SK-N-SH (cell line): ENCODE measurements around the gene PRLH. TPM values are rescaled to one million over a fixed set of nuclear protein-coding genes. Genes with fewer than 3 reads are reported as not detected.

Experiments
- CTCF ChIA-PET: fragments of 300-600, 350-600 bp; formaldehyde crosslinking; extraction: SDS; loops from one replicate; lab custom pipeline; 2021; lab: Yijun Ruan, JAX
- POLR2A ChIA-PET: fragments of 350-600 bp; sonication (Branson Sonifier 250); formaldehyde crosslinking; extraction: SDS; loops from one replicate; lab custom pipeline; 2020; ENCODE audit warnings: antibody characterized with exemption, inconsistent platforms; lab: Yijun Ruan, JAX
- DNase-seq: peaks from one replicate; pipeline ENCODE4 v3.0.0; 2012
- H2AFZ ChIP-seq: fragments of 200-600 bp; sonication (generic); 2 replicates; pipeline ENCODE4 v1.8.1; 2016; ENCODE audit warnings: antibody characterized with exemption, mild to moderate bottlenecking, low read depth
- H3F3A ChIP-seq: fragments of 200-600 bp; sonication (generic); replicated peaks from 2 replicates; pipeline ENCODE3; 2016; ENCODE audit warnings: antibody characterized with exemption, mild to moderate bottlenecking; ENCODE audit not compliant: insufficient read depth
- H3K27ac ChIP-seq, 2 experiments: fragments of 200-500 bp in 1 of 2; fragments of 200-600 bp in 1 of 2; sonication (Bioruptor generic) in 1 of 2; sonication (generic), shearing (Covaris generic) in 1 of 2; 2 replicates each; pipeline versions ENCODE4 v1.5.1 to v1.6.1; 2014 to 2016; ENCODE audit warnings: low read depth in 2 of 2, inconsistent platforms in 1 of 2, low read length in 1 of 2, mild to moderate bottlenecking in 1 of 2, mixed read lengths in 1 of 2
- H3K27me3 ChIP-seq: fragments of 200-600 bp; sonication (generic), shearing (Covaris generic); 2 replicates; pipeline ENCODE4 v1.6.1; 2016; ENCODE audit warnings: mixed run types; ENCODE audit not compliant: insufficient read depth
- H3K36me3 ChIP-seq, 2 experiments: fragments of 200-500 bp in 1 of 2; fragments of 200-600 bp in 1 of 2; sonication (Bioruptor generic) in 1 of 2; sonication (generic) in 1 of 2; replicated peaks in 1 of 2; 2 replicates each; pipeline versions ENCODE3 to v1.5.1; 2014 to 2016; ENCODE audit warnings: low read length in 1 of 2, mild to moderate bottlenecking in 1 of 2; ENCODE audit not compliant: insufficient read depth in 2 of 2, control insufficient read depth in 1 of 2
- H3K4me1 ChIP-seq, 2 experiments: fragments of 200-500 bp in 1 of 2; fragments of 200-600 bp in 1 of 2; sonication (Bioruptor generic) in 1 of 2; sonication (generic), shearing (Covaris generic) in 1 of 2; 2 replicates each; pipeline versions ENCODE4 v1.5.1 to v1.6.1; 2014 to 2016; ENCODE audit warnings: low read depth in 1 of 2, low read length in 1 of 2, mixed run types in 1 of 2; ENCODE audit not compliant: insufficient read depth in 2 of 2, control insufficient read depth in 1 of 2
- H3K4me2 ChIP-seq: fragments of 200-600 bp; sonication (generic), shearing (Covaris generic); 2 replicates; pipeline ENCODE4 v1.6.1; 2017; ENCODE audit warnings: mixed run types
- H3K4me3 ChIP-seq, 2 experiments: fragments of 200-500 bp in 1 of 2; fragments of 200-600 bp in 1 of 2; sonication (Bioruptor generic) in 1 of 2; sonication (generic), shearing (Covaris generic) in 1 of 2; 2 replicates each; pipeline versions ENCODE4 v1.5.1 to v1.8.1; 2014 to 2016; ENCODE audit warnings: low read depth in 2 of 2, inconsistent platforms in 1 of 2, low read length in 1 of 2, mild to moderate bottlenecking in 1 of 2, mixed read lengths in 1 of 2, moderate library complexity in 1 of 2
- H3K79me2 ChIP-seq: fragments of 200-600 bp; sonication (generic); 2 replicates; pipeline ENCODE4 v1.8.1; 2017; ENCODE audit warnings: mild to moderate bottlenecking; ENCODE audit not compliant: insufficient read depth
- H3K9ac ChIP-seq: fragments of 200-600 bp; sonication (generic); 2 replicates; pipeline ENCODE4 v1.6.1; 2017; ENCODE audit warnings: mixed run types
- H3K9me2 ChIP-seq: fragments of 200-600 bp; sonication (generic); 2 replicates; pipeline ENCODE4 v1.6.1; 2017; ENCODE audit warnings: mixed run types
- H3K9me3 ChIP-seq: fragments of 200-600 bp; sonication (generic); 2 replicates; pipeline ENCODE4 v1.6.1; 2017; ENCODE audit warnings: mixed run types, mild to moderate bottlenecking, moderate library complexity
- H4K20me1 ChIP-seq: fragments of 200-600 bp; sonication (generic); 2 replicates; pipeline ENCODE4 v1.6.1; 2017; ENCODE audit warnings: mild to moderate bottlenecking, mixed run types; ENCODE audit not compliant: insufficient read depth
- ELF1 ChIP-seq: IDR thresholded peaks from 2 replicates; pipeline ENCODE4 v1.4.0; 2012
- EZH2phosphoT487 ChIP-seq: fragments of 200-600 bp; sonication (generic); IDR thresholded peaks from 2 replicates; pipeline ENCODE4 v1.6.1; 2017; ENCODE audit warnings: low read depth, mixed run types, mild to moderate bottlenecking, antibody characterized with exemption, moderate library complexity, borderline replicate concordance
- FOSL2 ChIP-seq: IDR thresholded peaks from 2 replicates; pipeline ENCODE4 v1.4.0; 2012; ENCODE audit warnings: low read depth, mild to moderate bottlenecking, moderate library complexity, borderline replicate concordance
- FOXJ3 ChIP-seq: sonication (generic); formaldehyde crosslinking; IDR thresholded peaks from 2 replicates; pipeline ENCODE4 v1.5.1; 2020; ENCODE audit warnings: mild to moderate bottlenecking, missing genetic modification reagents
- GABPA ChIP-seq: IDR thresholded peaks from 2 replicates; pipeline ENCODE4 v1.4.0; 2012; ENCODE audit warnings: low read depth, mild to moderate bottlenecking
- GATA2 ChIP-seq: sonication (generic); formaldehyde crosslinking; IDR thresholded peaks from 2 replicates; pipeline ENCODE4 v1.5.0; 2020; ENCODE audit warnings: mild to moderate bottlenecking, missing genetic modification reagents
- IRF3 ChIP-seq: fragments of 150-350 bp; IDR thresholded peaks from 2 replicates; pipeline ENCODE4 v1.6.1; 2016; ENCODE audit warnings: mild to moderate bottlenecking, low read depth, low read length
- MAX ChIP-seq: IDR thresholded peaks from 2 replicates; pipeline ENCODE4 v1.4.0; 2012; ENCODE audit warnings: low read depth
- NFIC ChIP-seq: IDR thresholded peaks from 2 replicates; pipeline ENCODE4 v1.4.0; 2012; ENCODE audit warnings: borderline replicate concordance
- POLR2AphosphoS5 ChIP-seq: IDR thresholded peaks from 2 replicates; pipeline ENCODE4 v1.6.1; 2012; ENCODE audit warnings: low read depth, low read length
- RAD21 ChIP-seq: IDR thresholded peaks from 2 replicates; pipeline ENCODE4 v1.6.1; 2012; ENCODE audit warnings: mild to moderate bottlenecking, low read length
- RCOR1 ChIP-seq: fragments of 150-350 bp; IDR thresholded peaks from 2 replicates; pipeline ENCODE4 v1.6.1; 2017; ENCODE audit warnings: antibody characterized with exemption, low read length
- REST ChIP-seq: IDR thresholded peaks from 2 replicates; pipeline ENCODE4 v1.6.1; 2012; ENCODE audit warnings: mild to moderate bottlenecking, low read depth, low read length, moderate library complexity
- RFX5 ChIP-seq: IDR thresholded peaks from 2 replicates; pipeline ENCODE4 v1.6.1; 2012; ENCODE audit warnings: mild to moderate bottlenecking, improper control_type of control experiment, low read length
- SIN3A ChIP-seq: IDR thresholded peaks from 2 replicates; pipeline ENCODE4 v1.6.1; 2012; ENCODE audit warnings: low read depth, mild to moderate bottlenecking, low read length, moderate library complexity, borderline replicate concordance
- USF1 ChIP-seq: IDR thresholded peaks from 2 replicates; pipeline ENCODE4 v1.4.0; 2012; ENCODE audit warnings: low read depth, borderline replicate concordance
- ZBTB33 ChIP-seq: IDR thresholded peaks from 2 replicates; pipeline ENCODE4 v1.4.0; 2012; ENCODE audit warnings: low read depth, borderline replicate concordance
- WGBS: methylation state at CpG from one replicate; pipeline ENCODE4 v1.1.6; 2017; ENCODE audit warnings: low lambda C conversion rate; 5-methylcytosine and 5-hydroxymethylcytosine counted together
- polyA plus RNA-seq, 3 experiments: library from polyadenylated mRNA; depleted of rRNA; stranded (reverse); fragments of >200 nt; gene quantifications; 2 replicates each; pipeline ENCODE4 v1.2.3, GENCODE V29; 2012

Gene PRLH
- polyA plus RNA-seq, 1 of the 3 experiments (the other 2 are of a cell fraction): not detected

GRCh38 chr2:237598468-237599208, 32.3 kb downstream of the PRLH start:
- no peak overlapping the region for H3K4me3 ChIP-seq
- no peak overlapping the region for H3K9ac ChIP-seq
- H3K36me3 ChIP-seq: no peaks in the 10 kb centered on the region
- CTCF ChIA-PET: interaction anchor here (5.1 kb wide), 1 partner anchor 15 kb away, joined by 31 read pairs; no protein-coding TSS in a partner anchor
- no peaks in the 10 kb centered on the region for H4K20me1 ChIP-seq
- H3K9me2 ChIP-seq: no peaks in the 10 kb centered on the region
- no peaks in the 10 kb centered on the region for H3F3A ChIP-seq
- no peak for TF ChIP-seq FOSL2
- TF ChIP-seq, all 33 proteins: peak for 0
- WGBS: 87% methylated on average over 14 of the region's 14 CpGs
- Histone ChIP-seq H3K27me3 (no peaks in the 10 kb centered on the region), H3K27ac (no peak overlapping the region), H2AFZ (no peak overlapping the region), H3K4me2 (no peak overlapping the region), H3K9me3 (no peaks in the 10 kb centered on the region), H3K4me1 (peaks cover 0 to 3% of the 10 kb centered on the region in 2 experiments; a peak in 1 of 4 replicates), H3K79me2 (no peaks in the 10 kb centered on the region)
- DNase-seq: no peak
- POLR2A ChIA-PET: no interaction called here

- CTCF ChIA-PET: interaction anchor here (2.0 to 5.1 kb wide), 3 partner anchors 16 to 146 kb away, joined by 8 to 31 read pairs (median 10); no protein-coding TSS in a partner anchor
- Histone ChIP-seq H4K20me1 (no peaks in the 10 kb centered on the region), H3K79me2 (no peaks in the 10 kb centered on the region), H3K4me2 (no peak overlapping the region), H3K9me2 (no peaks in the 10 kb centered on the region), H3K27ac (no peak overlapping the region), H3K9me3 (no peaks in the 10 kb centered on the region), H3K9ac (no peak overlapping the region), H3K4me1 (peaks cover 0 to 3% of the 10 kb centered on the region in 2 experiments; a peak in 1 of 4 replicates), H3K27me3 (no peaks in the 10 kb centered on the region), H3F3A (no peaks in the 10 kb centered on the region), H3K36me3 (no peaks in the 10 kb centered on the region), H3K4me3 (no peak overlapping the region), H2AFZ (no peak overlapping the region)
- TF ChIP-seq GATA2 (CRISPR knock-in tag) (no peak), SIN3A (no peak), USF1 (no peak), RCOR1 (no peak), RFX5 (no peak), MAX (no peak), EZH2phosphoT487 (no peak), FOXJ3 (no peak), REST (no peak), IRF3 (no peak), ZBTB33 (no peak), FOSL2 (no peak), NFIC (no peak), GABPA (no peak), RAD21 (no peak), POLR2AphosphoS5 (no peak), ELF1 (no peak)
- POLR2A ChIA-PET: no interaction called here
- DNase-seq: no peak
- 85% methylated on average over 9 of the region's 9 CpGs for WGBS
Observed at GRCh38 chr2:237599465-237600110, 33.2 kb downstream of the PRLH start.
